Choroid plexus epithelial cell (primary cell): Measurements from ENCODE around the gene DNAH1.

ENCODE experiments used
- DNase-seq: peaks from one replicate; pipeline ENCODE4 v3.0.0-alpha.2; 2010; ENCODE audit warnings: low read depth
- H3K4me3 ChIP-seq: 2 replicates; pipeline ENCODE4 v1.5.1; 2011; ENCODE audit warnings: low read depth, mild to moderate bottlenecking, control low read depth, low read length, moderate library complexity
- TF ChIP-seq, protein P1 (sequence below): conservative IDR thresholded peaks from 2 replicates; pipeline ENCODE4 v1.5.1; 2011; ENCODE audit warnings: low read depth, mild to moderate bottlenecking, control low read depth, inconsistent platforms, low read length, moderate library complexity

DNAH1 gene

DNA sequence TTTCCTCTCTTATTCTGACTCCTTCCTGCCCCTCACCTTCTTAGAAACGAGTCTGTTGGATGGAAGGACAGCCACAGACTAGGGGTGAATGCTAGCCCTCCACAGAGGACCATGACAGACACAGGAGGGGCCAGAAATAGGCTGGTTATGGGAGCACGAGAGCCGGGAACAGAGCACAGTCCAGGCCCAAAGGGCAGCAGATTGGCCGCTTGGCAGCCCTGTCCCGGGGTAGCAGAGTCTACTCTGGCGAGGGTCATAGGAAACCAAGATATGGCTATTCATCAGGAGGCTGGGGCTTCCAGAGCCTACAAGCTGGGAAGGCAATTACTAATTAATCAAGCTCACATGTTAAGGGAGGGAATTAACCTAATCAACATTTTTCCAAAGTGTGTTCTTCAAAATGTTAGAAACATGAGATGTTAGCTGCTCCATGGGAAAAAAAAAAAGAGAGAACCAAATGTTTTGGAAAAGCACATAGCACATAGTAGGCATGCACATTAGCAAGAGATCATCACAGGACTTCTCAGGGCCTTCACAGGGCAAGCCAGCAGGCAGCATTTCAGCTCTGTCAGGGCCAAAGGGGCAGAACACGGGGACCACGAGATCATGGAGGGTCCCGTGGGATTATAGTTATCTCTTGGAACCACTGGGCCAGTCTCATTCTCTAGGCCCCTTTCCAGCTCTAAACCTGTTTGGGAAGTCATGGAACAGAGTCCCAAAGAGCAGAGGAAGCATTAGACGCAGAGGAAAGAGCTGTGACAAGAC is 115.5 kb downstream of the DNAH1 start:
- no peak for DNase-seq
- H3K4me3 ChIP-seq: no peak overlapping the region
- TF ChIP-seq, protein P1, sequence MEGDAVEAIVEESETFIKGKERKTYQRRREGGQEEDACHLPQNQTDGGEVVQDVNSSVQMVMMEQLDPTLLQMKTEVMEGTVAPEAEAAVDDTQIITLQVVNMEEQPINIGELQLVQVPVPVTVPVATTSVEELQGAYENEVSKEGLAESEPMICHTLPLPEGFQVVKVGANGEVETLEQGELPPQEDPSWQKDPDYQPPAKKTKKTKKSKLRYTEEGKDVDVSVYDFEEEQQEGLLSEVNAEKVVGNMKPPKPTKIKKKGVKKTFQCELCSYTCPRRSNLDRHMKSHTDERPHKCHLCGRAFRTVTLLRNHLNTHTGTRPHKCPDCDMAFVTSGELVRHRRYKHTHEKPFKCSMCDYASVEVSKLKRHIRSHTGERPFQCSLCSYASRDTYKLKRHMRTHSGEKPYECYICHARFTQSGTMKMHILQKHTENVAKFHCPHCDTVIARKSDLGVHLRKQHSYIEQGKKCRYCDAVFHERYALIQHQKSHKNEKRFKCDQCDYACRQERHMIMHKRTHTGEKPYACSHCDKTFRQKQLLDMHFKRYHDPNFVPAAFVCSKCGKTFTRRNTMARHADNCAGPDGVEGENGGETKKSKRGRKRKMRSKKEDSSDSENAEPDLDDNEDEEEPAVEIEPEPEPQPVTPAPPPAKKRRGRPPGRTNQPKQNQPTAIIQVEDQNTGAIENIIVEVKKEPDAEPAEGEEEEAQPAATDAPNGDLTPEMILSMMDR: no peak

- DNase-seq: no peak
- TF ChIP-seq, protein P1: no peak
Observed at GRCh38 chr3:52432225-52432624, 116.1 kb downstream of the DNAH1 start.

DNA sequence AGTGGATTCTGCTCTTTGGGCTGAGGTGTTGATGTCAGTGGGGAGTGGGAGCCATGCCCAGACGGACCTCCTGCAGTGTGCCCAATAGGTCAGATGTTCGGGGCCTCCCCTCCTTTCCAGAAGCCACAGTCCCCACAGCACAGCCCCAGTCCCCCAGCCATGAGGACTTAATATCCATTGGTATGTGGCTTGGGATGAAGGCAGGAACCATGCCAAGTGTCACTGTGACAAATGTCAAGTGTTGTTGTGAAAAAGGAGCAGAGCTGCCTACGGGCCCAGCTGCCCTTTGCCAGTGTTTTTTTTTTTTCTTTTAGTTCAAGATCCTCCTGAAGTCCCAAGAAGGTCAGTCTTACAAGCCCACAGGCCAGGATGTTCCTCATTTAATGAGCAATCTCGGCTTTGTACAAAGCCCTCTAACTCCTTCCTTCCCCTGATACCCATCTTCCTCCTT is 116.6 kb downstream of the DNAH1 start:
- H3K4me3 ChIP-seq: no peak overlapping the region
- no peak for DNase-seq
- TF ChIP-seq, protein P1: no peak

More at GRCh38 chr3:52432225-52432624, 116.1 kb downstream of the DNAH1 start:
- no peak overlapping the region for H3K4me3 ChIP-seq

DNA sequence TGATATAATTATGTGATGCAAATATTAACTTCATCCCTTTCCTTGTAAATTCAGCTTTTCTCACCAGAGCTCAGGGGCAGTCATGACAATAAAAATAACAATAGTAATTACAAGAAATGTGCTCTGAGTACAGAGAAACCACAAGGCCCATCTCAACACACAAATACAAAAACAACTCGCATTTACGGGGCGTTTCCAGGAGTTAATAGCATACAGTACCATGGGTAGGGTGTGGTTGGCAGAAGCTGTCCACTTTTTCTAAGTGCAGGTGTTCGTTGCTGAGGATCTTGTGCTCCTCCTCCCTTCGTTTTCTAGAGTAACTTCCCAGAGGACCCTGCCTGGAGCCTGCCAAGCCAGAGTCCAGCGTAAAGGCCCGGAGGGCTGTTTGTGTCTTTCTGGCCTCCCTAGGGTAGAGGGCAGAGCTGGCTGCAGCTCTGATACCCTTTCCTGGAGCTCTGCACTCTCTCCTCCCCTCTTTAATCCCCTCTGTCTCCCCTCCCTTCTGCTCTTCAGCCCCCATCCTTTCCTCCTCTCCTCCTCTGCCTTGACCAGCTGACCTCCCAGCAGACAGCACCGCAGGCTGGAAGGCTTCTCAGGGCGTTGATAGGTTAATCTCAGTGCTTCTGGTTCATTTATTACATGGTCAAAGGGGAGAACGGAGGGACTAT is 117.3 kb downstream of the DNAH1 start:
- TF ChIP-seq, protein P1: no peak
- no peak overlapping the region for H3K4me3 ChIP-seq
- DNase-seq: no peak

DNA sequence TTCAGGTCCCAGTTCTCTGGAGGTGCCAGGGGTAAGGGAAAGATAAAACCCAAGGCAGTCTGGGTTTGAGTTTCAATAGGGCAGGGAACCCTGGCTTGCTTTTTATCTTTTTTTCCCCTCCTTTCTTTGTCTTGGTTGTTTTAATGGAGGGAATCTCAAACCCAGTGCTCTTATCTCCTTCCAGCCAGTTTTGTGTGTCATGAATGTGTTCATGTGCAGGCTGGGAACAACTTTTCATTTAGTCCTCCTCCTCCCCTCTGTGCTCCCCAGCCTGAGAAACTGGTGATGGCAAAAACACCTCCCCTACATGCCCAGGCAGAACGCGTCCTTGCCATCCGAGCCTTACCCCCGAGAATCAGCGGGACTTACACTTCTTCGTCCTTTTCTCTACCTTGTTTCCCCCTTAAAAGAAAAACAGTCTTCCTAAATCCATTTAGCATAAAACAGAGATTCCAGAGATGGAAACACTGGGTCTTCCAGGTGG is 117.9 kb downstream of the DNAH1 start:
- DNase-seq: no peak
- no peak overlapping the region for H3K4me3 ChIP-seq
- TF ChIP-seq, protein P1: no peak

DNA sequence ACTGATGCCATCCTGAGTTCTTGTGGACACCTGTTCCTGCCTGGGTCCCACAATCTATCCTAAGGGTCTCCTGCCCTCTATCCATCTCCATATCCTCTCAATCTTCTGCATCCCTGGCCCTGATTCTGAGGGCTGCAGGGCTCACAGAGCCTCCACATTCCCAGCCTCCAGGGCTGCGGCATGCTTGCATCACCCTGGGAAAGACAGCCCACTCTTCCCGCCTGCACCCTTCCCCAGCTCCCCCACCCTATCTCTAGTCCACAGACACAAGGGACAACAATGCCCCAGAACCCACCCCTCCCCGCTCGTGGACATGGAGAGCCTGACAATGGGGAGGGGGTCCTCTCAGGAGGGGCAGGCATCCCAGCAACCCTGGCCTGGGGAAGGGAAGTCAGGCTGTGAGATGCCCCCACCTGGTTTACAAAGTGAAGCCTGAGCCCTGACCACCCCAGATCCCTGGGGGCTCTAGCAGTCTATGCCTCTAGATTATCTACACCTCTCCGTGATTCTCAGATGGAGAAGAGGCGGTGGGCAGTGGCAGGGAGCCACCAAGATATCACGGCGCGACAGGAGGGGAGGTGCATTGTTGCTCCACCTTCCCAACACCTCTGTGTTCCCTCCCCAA is 118.5 kb downstream of the DNAH1 start:
- H3K4me3 ChIP-seq: no peak overlapping the region
- DNase-seq: no peak
- TF ChIP-seq, protein P1: no peak
